BJ (cell line): ENCODE data around the gene CCDC47. TPM values are rescaled to one million over a fixed set of nuclear protein-coding genes. Genes with fewer than 3 reads are reported as not detected.
A peak's percentile ranks its signal among the peaks of the same experiment; 100 is the strongest.

Experiments
- CTCF ChIA-PET: fragments of 350-600 bp; formaldehyde crosslinking; extraction: SDS; loops from one replicate; lab custom pipeline; 2021; ENCODE audit warnings: antibody characterized with exemption, inconsistent platforms; lab: Yijun Ruan, JAX
- POLR2A ChIA-PET: fragments of 300-600 bp; sonication (Branson Sonifier 250); formaldehyde crosslinking; extraction: SDS; loops from one replicate; lab custom pipeline; 2021; ENCODE audit warnings: antibody characterized with exemption; lab: Charles Lee
- DNase-seq: peaks from one replicate; pipeline ENCODE4 v3.0.0-alpha.2; 2011; ENCODE audit warnings: low read depth
- H3K27me3 ChIP-seq: 2 replicates; pipeline ENCODE4 v1.6.0; 2011; ENCODE audit warnings: low read length; ENCODE audit not compliant: control insufficient read depth, insufficient read depth
- H3K36me3 ChIP-seq: 2 replicates; pipeline ENCODE4 v1.5.1; 2011; ENCODE audit warnings: low read length; ENCODE audit not compliant: control insufficient read depth, insufficient read depth
- H3K4me3 ChIP-seq: 2 replicates; pipeline ENCODE4 v1.5.1; 2011; ENCODE audit warnings: low read depth, mild to moderate bottlenecking, control low read depth, low read length
- polyA minus RNA-seq: library from RNA; depleted of rRNA, polyadenylated mRNA; stranded (reverse); fragments of >200 nt; gene quantifications from 2 replicates; pipeline ENCODE4 v1.2.3, GENCODE V29; 2011; rRNA and poly(A)+ RNA removed
- polyA plus RNA-seq: library from polyadenylated mRNA; depleted of rRNA; stranded (reverse); fragments of >200 nt; gene quantifications from 2 replicates; pipeline ENCODE4 v1.2.3, GENCODE V29; 2011; rRNA removed
- TF ChIP-seq, protein P1 (sequence below): IDR thresholded peaks from 2 replicates; pipeline ENCODE4 v1.5.1; 2011; ENCODE audit warnings: low read depth, mild to moderate bottlenecking, control low read depth, inconsistent platforms, low read length, moderate library complexity; ENCODE audit not compliant: insufficient read depth

Gene CCDC47, protein sequence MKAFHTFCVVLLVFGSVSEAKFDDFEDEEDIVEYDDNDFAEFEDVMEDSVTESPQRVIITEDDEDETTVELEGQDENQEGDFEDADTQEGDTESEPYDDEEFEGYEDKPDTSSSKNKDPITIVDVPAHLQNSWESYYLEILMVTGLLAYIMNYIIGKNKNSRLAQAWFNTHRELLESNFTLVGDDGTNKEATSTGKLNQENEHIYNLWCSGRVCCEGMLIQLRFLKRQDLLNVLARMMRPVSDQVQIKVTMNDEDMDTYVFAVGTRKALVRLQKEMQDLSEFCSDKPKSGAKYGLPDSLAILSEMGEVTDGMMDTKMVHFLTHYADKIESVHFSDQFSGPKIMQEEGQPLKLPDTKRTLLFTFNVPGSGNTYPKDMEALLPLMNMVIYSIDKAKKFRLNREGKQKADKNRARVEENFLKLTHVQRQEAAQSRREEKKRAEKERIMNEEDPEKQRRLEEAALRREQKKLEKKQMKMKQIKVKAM
- 31.4 and 55.3 TPM in 2 replicates for polyA plus RNA-seq
- polyA minus RNA-seq, result 15.1 and 21.1 TPM in 2 replicates

- Histone ChIP-seq H3K36me3 (peaks cover 2% of the 10 kb centered on the region; the same call in 1 of the 2 replicates), H3K27me3 (no peaks in the 10 kb centered on the region), H3K4me3 (peak within 1 kb of the TSS; percentile 83)
- POLR2A ChIA-PET, result interaction anchor here (0.6 kb wide), 3 partner anchors 146 to 1785 kb away, joined by 3 to 9 read pairs (median 3); no protein-coding TSS in a partner anchor
- CTCF ChIA-PET, result interaction anchor here (0.7 to 2.9 kb wide), 2 partner anchors 33 to 56 kb away, joined by 3 to 9 read pairs; no protein-coding TSS in a partner anchor
- DNase-seq, result peak; percentile 94
- TF ChIP-seq, protein P1, sequence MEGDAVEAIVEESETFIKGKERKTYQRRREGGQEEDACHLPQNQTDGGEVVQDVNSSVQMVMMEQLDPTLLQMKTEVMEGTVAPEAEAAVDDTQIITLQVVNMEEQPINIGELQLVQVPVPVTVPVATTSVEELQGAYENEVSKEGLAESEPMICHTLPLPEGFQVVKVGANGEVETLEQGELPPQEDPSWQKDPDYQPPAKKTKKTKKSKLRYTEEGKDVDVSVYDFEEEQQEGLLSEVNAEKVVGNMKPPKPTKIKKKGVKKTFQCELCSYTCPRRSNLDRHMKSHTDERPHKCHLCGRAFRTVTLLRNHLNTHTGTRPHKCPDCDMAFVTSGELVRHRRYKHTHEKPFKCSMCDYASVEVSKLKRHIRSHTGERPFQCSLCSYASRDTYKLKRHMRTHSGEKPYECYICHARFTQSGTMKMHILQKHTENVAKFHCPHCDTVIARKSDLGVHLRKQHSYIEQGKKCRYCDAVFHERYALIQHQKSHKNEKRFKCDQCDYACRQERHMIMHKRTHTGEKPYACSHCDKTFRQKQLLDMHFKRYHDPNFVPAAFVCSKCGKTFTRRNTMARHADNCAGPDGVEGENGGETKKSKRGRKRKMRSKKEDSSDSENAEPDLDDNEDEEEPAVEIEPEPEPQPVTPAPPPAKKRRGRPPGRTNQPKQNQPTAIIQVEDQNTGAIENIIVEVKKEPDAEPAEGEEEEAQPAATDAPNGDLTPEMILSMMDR, result no peak
These were observed at the start of gene CCDC47 for GRCh38 chr17:63773272-63774140. Gene CCDC47 (minus strand): TSS chr17:63773597. CDS start chr17:63766175, 7,422 bp downstream.

DNA sequence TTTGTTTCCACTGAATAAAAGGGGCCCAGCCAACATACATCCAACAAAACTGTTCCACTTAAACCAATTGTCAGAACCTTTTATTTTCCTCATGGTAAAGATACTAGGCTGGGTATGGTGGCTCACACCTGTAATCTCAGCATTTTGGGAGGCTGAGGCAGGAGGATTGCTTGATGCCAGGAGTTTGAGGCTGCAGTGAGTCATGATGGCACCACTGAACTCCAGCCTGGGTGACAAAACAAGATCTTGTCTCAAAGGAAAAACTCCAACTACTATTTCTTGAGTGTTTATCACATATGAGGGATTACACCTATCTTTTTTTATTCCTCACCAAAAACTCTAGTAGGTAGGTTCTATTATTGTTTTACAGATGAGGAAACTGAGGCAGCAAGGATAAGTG, 49.1 kb upstream of the CCDC47 start:
- POLR2A ChIA-PET, result no interaction called here
- no peak overlapping the region for H3K4me3 ChIP-seq
- H3K27me3 ChIP-seq, result no peaks in the 10 kb centered on the region
- TF ChIP-seq, protein P1, result no peak
- H3K36me3 ChIP-seq, result peaks cover 52% of the 10 kb centered on the region
- DNase-seq, result no peak
- CTCF ChIA-PET, result interaction anchor here (1.0 to 1.4 kb wide), 2 partner anchors 13 to 20 kb away, joined by 3 to 4 read pairs; no protein-coding TSS in a partner anchor

- no peak overlapping the region for H3K4me3 ChIP-seq
- TF ChIP-seq, protein P1, result no peak
- peaks cover 54% of the 10 kb centered on the region for H3K36me3 ChIP-seq
- ChIA-PET POLR2A (no interaction called here), CTCF (interaction anchor here (1.6 kb wide), 1 partner anchor 31 kb away, joined by 7 read pairs; no protein-coding TSS in a partner anchor)
- no peaks in the 10 kb centered on the region for H3K27me3 ChIP-seq
- no peak for DNase-seq
These were observed 48.4 kb upstream of the CCDC47 start for GRCh38 chr17:63821804-63822203.

- H3K36me3 ChIP-seq, result peaks cover 54% of the 10 kb centered on the region
- POLR2A ChIA-PET, result no interaction called here
- no peak for DNase-seq
- TF ChIP-seq, protein P1, result no peak
- no peaks in the 10 kb centered on the region for H3K27me3 ChIP-seq
- H3K4me3 ChIP-seq, result no peak overlapping the region
- CTCF ChIA-PET, result interaction anchor here (1.6 kb wide), 1 partner anchor 31 kb away, joined by 7 read pairs; no protein-coding TSS in a partner anchor
These were observed 47.7 kb upstream of the CCDC47 start for GRCh38 chr17:63820963-63821561.
